Measurements from ENCODE around the gene MAP4. TPM values are rescaled to one million over a fixed set of nuclear protein-coding genes. Genes with fewer than 3 reads are reported as not detected.

The MAP4 gene
- total RNA-seq, 1 experiment from 2014 or later = 140 TPM

- TF ChIP-seq CTCF (conservative IDR thresholded peaks at IDR 0.05) = no peak
- WGBS (ENCODE audit: extremely low coverage, insufficient read length, low lambda C conversion rate) = no CpG with 5 or more reads among the region's 3 CpGs
- H3K79me1 ChIP-seq (ENCODE audit: insufficient read depth, low read depth, low read length, poor library complexity, severe bottlenecking) = no peaks in the 10 kb centered on the region
Measured at GRCh38 chr3:47984075-47984728, 32.0 kb downstream of the MAP4 start.

More at GRCh38 chr3:47984075-47984728, 32.0 kb downstream of the MAP4 start:
- Histone ChIP-seq H2AK5ac (ENCODE audit: insufficient read length, low read length) (no peak overlapping the region), H4K20me1 (ENCODE audit: control insufficient read depth, insufficient read depth, insufficient read length) (no peaks in the 10 kb centered on the region), H4K8ac (replicated peaks; ENCODE audit: insufficient read length, low read depth, low read length) (no peak overlapping the region), H3K79me2 (ENCODE audit: insufficient read depth, low read length) (no peaks in the 10 kb centered on the region; the same call in 1 of the 2 replicates), H3K23me2 (ENCODE audit: insufficient read length, low read depth, low read length, poor library complexity, severe bottlenecking) (no peaks in the 10 kb centered on the region), H2BK120ac (ENCODE audit: low read depth, low read length, poor library complexity, severe bottlenecking) (no peak overlapping the region), H3K23ac (ENCODE audit: insufficient read length, low read depth, low read length) (no peak overlapping the region), H3K4ac (ENCODE audit: low read depth, low read length) (no peak overlapping the region), H3K4me1 (ENCODE audit: insufficient read depth, low read length) (no peaks in the 10 kb centered on the region), H4K5ac (ENCODE audit: insufficient read length, low read depth, low read length) (no peak overlapping the region), H3K27ac (ENCODE audit: insufficient read length, low read depth, low read length) (no peak overlapping the region), H2BK15ac (ENCODE audit: low read depth, low read length) (no peak overlapping the region), H3K9me3 (ENCODE audit: control insufficient read depth, low read depth, low read length) (no peaks in the 10 kb centered on the region), H2BK5ac (ENCODE audit: insufficient read length, low read length) (no peak overlapping the region), H2BK12ac (ENCODE audit: insufficient read length, low read depth, low read length) (no peak overlapping the region), H3K4me2 (ENCODE audit: insufficient read depth, insufficient read length, low read length) (no peak overlapping the region), H2AFZ (ENCODE audit: low read length) (no peak overlapping the region), H3K27me3 (ENCODE audit: insufficient read depth, low read length) (no peaks in the 10 kb centered on the region), H2BK20ac (ENCODE audit: low read depth, low read length, poor library complexity, severe bottlenecking) (no peak overlapping the region), H3K18ac (ENCODE audit: insufficient read length, low read depth, low read length) (no peak overlapping the region), H4K91ac (ENCODE audit: insufficient read length, low read depth, low read length) (no peak overlapping the region), H3K56ac (ENCODE audit: insufficient read length, low read depth, low read length) (no peak overlapping the region), H3K14ac (ENCODE audit: insufficient read depth, low read length) (no peak overlapping the region), H3K9ac (ENCODE audit: extremely low read depth, insufficient read length, low read length) (no peak overlapping the region), H3T11ph (ENCODE audit: low read length) (no peak overlapping the region)
- no peak overlapping the region; a peak in 1 of 5 replicates for H3K4me3 Mint-ChIP-seq
- H3K9me3 Mint-ChIP-seq = no peaks in the 10 kb centered on the region
- peaks cover 0 to 2% of the 10 kb centered on the region in 2 experiments; a peak in 1 of 4 replicates for H3K4me1 Mint-ChIP-seq
- H3K27ac Mint-ChIP-seq = 0 out of 7 replicates have a peak overlapping the region, but pooled peaks of 1 of the 3 experiments have one; percentile 18
- H3K27me3 Mint-ChIP-seq (ENCODE audit: low read depth) = no peaks in the 10 kb centered on the region
- DNase-seq = no peak
- H3K36me3 Mint-ChIP-seq (ENCODE audit: insufficient read depth in 1 of 3, low read depth in 3 of 3) = peaks cover 0 to 3% (median 0%) of the 10 kb centered on the region in 3 experiments; a peak in 1 of 7 replicates

All from H9 (cell line).